ENCODE measurements around the gene AHRR. TPM values are rescaled to one million over a fixed set of nuclear protein-coding genes. Genes with fewer than 3 reads are reported as not detected.

Gene AHRR
- total and polyA plus RNA-seq, 2 of the 4 experiments (the other 2 are of a cell fraction), result 15.6 to 37.1 TPM

GRCh38 chr5:425714-426113 lies 104.2 kb downstream of the AHRR start:
- Histone ChIP-seq H3K9ac (ENCODE audit: low read depth, low read length) (no peak overlapping the region), H2AK5ac (ENCODE audit: low read depth, low read length) (no peak overlapping the region), H3K4me3 (ENCODE audit: insufficient read depth, low read depth, low read length) (no peak overlapping the region), H4K91ac (ENCODE audit: insufficient read depth, low read depth, low read length) (no peak overlapping the region), H2BK5ac (ENCODE audit: low read depth, low read length, poor library complexity, severe bottlenecking) (no peak overlapping the region), H2BK20ac (ENCODE audit: low read depth, low read length) (no peak overlapping the region), H4K8ac (ENCODE audit: low read depth in 2 of 2, low read length in 2 of 2) (no peak overlapping the region), H3K9me3 (ENCODE audit: control insufficient read depth, insufficient read depth, low read length) (no peaks in the 10 kb centered on the region), H3K14ac (replicated peaks; ENCODE audit: low read depth, low read length) (no peak overlapping the region), H4K20me1 (ENCODE audit: insufficient read depth, low read length) (no peaks in the 10 kb centered on the region; the same call in 1 of the 2 replicates), H3K79me1 (ENCODE audit: low read depth in 1 of 2, low read length in 2 of 2) (peaks cover 4 to 58% of the 10 kb centered on the region in 2 experiments), H3K4me2 (ENCODE audit: low read depth, low read length) (no peak overlapping the region), H3K27ac (ENCODE audit: insufficient read depth, low read length) (no peak overlapping the region), H3K56ac (ENCODE audit: extremely low read depth, insufficient read depth, low read length) (no peak overlapping the region), H3K4me1 (ENCODE audit: control insufficient read depth, insufficient read depth, low read length) (peaks cover 10% of the 10 kb centered on the region), H3K4ac (ENCODE audit: low read depth, low read length) (no peak overlapping the region), H3K18ac (ENCODE audit: low read depth, low read length) (no peak overlapping the region), H3K9me1 (ENCODE audit: insufficient read depth, low read length) (peaks cover 9% of the 10 kb centered on the region; the same call in 1 of the 2 replicates), H3K36me3 (ENCODE audit: control insufficient read depth, insufficient read depth, low read length) (peaks cover 68% of the 10 kb centered on the region), H4K5ac (ENCODE audit: low read depth, low read length) (no peak overlapping the region), H3K27me3 (ENCODE audit: control insufficient read depth, insufficient read depth, low read length) (no peaks in the 10 kb centered on the region), H2AK9ac (replicated peaks; ENCODE audit: low read depth, low read length, poor library complexity) (no peak overlapping the region), H2BK15ac (ENCODE audit: low read depth, low read length) (no peak overlapping the region), H2AFZ (replicated peaks; ENCODE audit: low read length, poor library complexity) (no peak overlapping the region), H2BK120ac (ENCODE audit: low read depth, low read length) (no peak overlapping the region), H3K23ac (ENCODE audit: low read depth, low read length) (no peak overlapping the region)
- dilution Hi-C loops (cut with HindIII; ENCODE audit: low sequenced_read_pairs, unreplicated experiment) (no loop called here), intact Hi-C loops (cut with micrococcal nuclease) (no loop called here), in situ Hi-C loops (cut with MboI; ENCODE audit: low sequenced_read_pairs) (no loop called here)
- WGBS, 2 experiments (ENCODE audit: extremely low coverage in 2 of 2, insufficient read length in 1 of 2), result 80% methylated on average over 1 of the region's 5 CpGs; no CpG with 5 or more reads in 1 of the 2 experiments
- no peak for TF ChIP-seq NFE2L2 (IDR thresholded peaks at IDR 0.05; ENCODE audit: low read depth, low read length)
- TF ChIP-seq SMC3 (IDR thresholded peaks at IDR 0.05; ENCODE audit: low read depth, low read length), result no peak
- TF ChIP-seq, protein P1, sequence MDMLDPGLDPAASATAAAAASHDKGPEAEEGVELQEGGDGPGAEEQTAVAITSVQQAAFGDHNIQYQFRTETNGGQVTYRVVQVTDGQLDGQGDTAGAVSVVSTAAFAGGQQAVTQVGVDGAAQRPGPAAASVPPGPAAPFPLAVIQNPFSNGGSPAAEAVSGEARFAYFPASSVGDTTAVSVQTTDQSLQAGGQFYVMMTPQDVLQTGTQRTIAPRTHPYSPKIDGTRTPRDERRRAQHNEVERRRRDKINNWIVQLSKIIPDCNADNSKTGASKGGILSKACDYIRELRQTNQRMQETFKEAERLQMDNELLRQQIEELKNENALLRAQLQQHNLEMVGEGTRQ (IDR thresholded peaks at IDR 0.05; ENCODE audit: low read depth, low read length), result no peak
- peak; percentile 31; the same call in 1 of the 2 replicates for TF ChIP-seq RAD21 (IDR thresholded peaks at IDR 0.05; ENCODE audit: low read length)
- TF ChIP-seq MAFK (IDR thresholded peaks at IDR 0.05; ENCODE audit: low read depth, low read length), result no peak
- no TSS peak for BruUV-seq (replicated peaks)
- no peak for ATAC-seq (ENCODE audit: low read depth)
- CTCF ChIA-PET, result no interaction called here
- DNase-seq, result no peak
- POLR2A ChIA-PET (ENCODE audit: unreplicated experiment), result no interaction called here
